ENCODE data around the gene TMEM202.
A peak's percentile ranks its signal among the peaks of the same experiment; 100 is the strongest.
"Not testable (repeated sequence)": the region's sequence is repeated elsewhere in the genome, so short reads cannot be mapped to it uniquely, and the experiment has no call there.

TMEM202 gene, protein sequence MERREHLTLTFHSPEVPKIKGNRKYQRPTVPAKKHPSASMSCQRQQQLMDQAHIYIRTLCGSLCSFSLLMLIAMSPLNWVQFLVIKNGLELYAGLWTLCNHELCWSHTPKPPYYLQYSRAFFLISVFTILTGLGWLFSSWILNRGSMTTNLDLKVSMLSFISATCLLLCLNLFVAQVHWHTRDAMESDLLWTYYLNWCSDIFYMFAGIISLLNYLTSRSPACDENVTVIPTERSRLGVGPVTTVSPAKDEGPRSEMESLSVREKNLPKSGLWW

DNA sequence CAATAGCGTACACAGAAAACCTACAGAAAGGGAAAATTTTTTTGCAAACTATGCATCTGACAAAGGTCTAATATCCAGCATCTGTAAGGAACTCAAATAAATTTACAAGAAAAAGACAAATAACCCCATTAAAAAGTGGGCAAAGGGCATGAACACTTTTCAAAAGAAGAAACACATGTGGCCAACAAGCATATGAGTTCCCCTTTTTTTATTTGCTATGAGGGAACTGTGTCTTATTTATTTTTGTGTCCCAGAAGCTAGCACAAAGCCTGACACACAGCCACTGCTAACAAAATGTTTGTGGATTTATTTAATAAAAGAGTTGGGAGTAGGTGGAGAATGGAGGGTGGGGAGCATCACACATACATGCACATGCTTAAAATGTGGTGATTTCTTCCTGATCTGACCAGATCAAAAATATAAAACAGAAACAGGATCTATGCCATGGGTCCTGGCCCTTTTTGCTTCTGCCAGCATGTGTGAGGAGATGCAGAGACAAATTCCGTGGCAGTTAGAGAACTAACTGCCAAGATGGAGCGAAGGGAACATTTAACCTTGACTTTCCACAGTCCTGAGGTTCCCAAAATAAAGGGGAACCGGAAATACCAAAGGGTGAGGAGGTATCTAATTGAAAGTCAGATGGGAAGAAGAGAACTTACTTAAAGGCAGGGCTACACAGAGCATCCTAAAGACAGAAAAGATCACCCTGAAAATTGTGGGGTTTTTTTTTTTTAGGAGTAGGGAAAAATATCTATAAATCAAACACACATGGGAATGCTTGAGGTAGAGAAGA is at the start of gene TMEM202:
Gene TMEM202 (plus strand): TSS at position 510 of the 793 bp plus-strand sequence. CDS start 22 bp downstream, at position 532.
- no peak for DNase-seq

DNA sequence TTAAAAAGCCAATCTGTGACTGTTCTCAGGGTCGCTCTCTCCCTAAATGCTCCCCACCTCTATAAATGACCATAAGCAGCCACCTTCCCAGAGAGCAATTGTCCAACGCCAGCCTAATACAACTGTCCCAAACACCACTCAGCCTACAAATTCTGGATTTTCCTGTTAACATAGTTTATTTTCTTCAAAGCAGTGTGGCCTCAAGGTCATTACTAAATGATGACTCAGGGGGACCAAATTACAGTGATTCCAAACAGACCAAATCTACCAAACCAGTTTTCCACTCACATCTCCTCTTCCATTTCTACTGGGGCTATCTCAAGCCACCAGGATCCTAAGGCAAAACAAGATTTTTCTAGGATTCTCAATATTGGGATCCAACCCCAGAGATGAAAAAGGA is 44.8 kb upstream of the TMEM202 start:
- DNase-seq: no peak

DNA sequence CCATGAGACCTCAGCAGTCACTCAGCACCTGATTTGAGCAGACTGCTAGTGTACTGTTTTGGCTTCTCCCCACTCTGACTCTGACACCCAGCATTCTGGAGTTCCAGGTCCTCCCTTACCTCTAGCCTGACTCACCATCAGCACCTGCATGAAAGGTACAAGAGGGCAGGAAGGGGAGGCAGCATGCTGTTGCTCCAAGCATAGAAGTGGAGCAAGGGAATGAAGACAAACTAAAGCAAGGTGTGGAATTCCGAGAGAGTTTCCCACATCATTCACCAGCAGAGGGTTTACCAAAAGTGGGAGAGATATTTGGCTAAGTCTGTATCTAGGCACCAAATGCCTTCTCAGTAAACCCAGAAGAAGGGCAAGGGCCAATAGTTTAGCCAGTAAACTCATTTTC is 43.6 kb upstream of the TMEM202 start:
- DNase-seq: no peak

DNA sequence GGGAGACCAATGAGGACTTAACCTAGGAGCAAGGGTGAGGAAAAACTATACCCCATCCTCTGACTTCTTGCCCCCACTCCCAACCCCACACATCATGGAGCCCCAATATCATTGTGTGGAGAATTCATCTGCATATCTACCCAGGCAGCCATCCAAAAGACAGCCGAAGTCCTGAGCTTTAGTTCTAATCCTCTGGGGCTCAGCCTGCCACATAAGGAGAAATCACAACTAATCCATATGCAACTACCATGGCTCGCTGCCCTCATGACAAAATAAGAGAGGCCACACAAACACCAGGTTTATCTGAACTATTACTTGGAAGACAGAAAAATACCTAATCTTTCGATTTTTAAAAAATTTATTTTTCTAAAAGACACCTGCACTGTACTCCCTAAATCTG is 40.0 kb upstream of the TMEM202 start:
- no peak for DNase-seq

DNA sequence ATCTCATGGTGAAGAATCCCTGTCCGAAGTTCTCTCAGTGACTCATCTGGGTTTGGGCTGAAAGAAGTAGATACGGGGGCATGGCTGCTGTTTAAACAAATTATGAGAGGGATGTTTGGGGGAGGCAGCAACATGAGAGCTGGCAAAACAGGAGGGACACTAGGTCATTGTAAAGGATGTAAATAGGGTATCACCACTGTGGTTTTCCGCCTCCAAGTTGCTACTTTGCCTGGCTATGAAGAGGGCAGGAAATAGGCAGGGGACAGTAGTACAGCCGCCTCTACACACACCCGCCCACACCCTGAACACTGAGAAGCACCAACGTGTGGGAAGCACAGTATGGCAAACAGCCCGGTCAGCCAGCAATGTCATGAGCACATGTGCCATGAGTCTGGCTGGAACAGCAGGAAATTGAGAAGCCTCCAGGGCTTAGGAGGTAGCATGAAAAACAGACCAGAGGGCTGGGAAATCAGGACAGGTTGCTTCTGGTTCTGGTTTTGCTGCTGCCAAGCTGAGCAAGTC is 39.4 kb upstream of the TMEM202 start:
- peak; percentile 39 for DNase-seq

DNA sequence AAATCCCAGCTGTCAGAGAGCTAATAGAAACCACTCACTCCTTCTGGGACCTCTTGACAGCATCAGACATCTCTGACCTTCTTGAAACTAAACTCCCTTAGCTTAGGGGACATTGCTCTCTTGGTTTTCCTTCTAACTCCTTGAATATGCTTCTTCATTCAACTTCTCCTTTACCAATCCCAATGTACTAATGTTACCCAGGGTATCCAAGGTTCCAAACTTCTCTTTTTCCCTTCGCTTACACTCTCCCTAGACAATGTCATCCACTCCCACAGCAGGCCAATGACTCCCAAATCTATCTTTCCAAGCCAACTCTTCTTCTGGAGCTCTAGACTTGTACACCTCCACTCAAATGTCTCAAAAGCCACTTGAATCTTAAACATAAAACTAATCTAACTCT is 36.9 kb upstream of the TMEM202 start:
- no peak for DNase-seq

DNA sequence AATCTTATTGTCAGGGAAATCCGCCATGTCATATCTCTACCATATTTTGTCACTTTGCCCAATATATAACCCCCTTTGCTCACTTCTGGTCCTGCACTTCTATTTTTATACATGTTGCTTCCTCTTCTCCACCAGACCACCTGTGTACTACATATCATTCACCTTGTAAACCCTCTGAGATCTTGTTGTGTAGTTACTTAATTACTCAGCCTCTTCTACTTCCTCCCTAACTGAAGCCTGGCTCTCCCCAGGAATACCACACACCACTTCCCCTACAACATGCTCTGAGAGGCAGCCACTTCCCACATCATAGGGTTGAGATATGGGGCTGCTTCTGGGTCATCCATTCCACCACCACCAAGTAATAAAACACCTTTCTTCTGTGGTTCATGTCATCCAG is 32.3 kb upstream of the TMEM202 start:
- DNase-seq: no peak

DNA sequence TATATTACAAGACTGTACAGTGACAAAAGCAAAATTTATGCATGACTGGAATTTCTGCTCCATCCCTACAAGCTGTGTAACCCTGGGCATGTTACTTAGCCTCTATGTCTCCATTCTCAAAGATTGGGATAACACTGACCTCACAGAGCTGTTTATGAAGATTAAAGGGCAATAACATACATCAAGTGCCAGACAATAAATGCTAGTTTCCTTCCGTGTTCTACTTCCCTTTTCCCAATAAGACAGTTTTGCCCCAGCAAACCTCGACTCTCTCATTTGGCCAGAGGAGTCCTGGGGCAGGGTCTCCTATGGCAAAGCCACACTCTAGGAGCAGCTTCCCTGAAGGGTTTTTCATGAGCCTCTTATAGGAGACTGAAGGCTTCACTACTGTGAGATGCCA is 29.8 kb upstream of the TMEM202 start:
- DNase-seq: no peak

DNA sequence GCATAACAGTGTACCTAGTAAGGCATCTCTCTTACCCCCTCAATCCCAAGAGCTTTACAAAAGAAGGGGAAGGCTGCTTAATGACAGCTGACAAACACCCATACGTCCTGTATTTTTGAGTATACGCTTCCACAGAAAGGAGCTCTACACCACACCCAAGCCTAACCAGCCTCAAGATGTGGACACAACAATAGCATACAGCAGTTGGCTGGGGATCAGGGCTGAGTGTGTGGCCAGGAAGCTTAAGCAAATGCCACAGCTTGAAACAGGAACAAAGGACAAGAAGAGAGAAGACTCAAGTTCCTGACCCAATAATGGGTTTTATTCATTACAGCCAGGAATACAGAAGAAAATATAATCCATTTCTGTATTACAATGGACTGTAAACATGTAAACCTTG is 29.2 kb upstream of the TMEM202 start:
- no peak for DNase-seq

DNA sequence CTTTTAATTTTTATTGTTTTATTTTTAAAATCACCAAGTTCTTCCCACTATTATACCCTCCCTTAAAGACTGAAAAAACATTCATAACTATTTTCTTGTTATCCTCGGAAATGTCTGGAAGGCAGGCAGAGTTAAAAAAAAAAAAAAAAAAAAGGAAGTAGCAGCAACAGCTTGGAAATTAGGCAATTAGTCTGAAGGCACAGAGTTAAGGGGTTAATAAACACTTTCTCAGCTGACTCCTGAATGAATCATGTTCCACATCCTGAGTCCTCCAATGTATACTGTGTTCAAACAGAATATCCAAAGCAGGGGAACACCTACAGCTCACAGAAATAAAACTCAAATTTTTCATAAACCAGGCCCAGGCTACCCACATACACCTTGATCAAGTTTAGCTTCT is 28.1 kb upstream of the TMEM202 start:
- no peak for DNase-seq

DNA sequence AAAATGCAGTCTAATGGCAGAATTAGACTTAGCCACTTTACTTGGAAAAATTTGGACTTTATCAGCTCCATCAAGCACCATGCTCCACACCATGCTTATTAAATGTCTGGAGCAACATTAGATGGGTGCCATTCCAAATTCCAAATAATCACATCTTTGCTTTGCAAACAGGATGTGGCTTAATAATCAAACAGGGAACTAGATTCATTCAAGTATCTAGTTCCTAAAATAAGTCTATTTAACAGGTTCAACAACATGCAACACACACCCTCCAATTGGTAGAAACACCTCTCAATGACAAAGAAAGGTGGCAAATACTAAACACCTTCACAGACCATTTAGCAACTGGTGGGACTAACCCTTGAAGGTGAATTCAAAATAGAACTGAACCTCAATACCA is 25.7 kb upstream of the TMEM202 start:
- no peak for DNase-seq

DNA sequence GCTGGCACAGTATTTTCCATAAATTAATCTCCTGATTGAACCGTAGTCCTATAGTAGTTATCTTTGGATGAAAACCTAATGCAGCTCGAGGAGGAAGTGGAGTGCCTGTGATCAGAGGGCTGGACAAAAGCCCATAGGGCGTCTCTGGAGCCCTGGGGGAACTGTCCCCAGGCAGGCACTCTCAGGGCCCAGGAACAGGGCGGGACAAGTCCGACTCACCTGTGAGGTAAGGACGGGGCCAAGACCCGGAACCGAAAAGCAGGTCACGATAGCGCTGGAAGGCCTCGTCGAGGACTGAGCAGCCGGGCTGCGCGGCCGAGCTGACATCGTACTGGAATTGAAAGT is 22.6 kb upstream of the TMEM202 start:
- DNase-seq: no peak

DNA sequence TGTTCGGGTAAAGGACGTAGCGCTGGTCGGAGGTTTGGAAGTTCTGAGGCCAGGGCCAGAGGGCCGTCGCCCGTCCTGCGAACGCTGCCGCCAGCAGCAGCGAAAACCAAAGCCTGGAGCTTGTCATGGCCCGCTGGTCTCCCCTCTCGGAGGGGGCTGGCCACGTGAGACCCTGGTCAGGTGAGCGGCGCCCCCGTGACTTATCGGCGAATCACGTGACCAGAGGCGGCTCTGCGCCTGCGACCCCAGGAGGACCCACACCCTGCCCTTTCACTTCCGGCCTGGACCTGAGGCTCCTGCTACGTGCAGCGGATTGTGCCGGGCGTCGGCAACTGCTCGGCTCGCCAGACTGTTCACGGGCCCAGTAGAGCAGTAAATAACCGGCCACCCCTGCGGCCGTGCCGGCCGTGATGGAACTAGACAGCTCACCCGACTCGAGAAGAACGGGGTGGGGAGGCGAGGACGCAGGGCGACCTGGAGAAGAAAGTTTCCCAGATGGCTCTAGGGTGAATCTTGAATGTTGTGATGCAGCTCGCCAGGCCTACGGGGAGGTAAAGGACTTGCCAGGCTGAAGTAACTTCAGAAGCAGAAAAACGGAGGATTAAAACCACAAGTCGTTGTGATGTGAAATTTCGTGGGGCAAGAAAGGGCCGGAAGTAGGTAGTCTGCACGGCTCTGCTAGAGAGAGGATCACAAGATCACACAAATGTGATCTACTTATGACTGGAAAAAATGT is 22.1 kb upstream of the TMEM202 start, which contains the start of gene HEXA:
Gene HEXA (minus strand): TSS at position 169 of the 736 bp plus-strand sequence. CDS start 42 bp downstream, at position 127.
- DNase-seq: peak; percentile 95

DNA sequence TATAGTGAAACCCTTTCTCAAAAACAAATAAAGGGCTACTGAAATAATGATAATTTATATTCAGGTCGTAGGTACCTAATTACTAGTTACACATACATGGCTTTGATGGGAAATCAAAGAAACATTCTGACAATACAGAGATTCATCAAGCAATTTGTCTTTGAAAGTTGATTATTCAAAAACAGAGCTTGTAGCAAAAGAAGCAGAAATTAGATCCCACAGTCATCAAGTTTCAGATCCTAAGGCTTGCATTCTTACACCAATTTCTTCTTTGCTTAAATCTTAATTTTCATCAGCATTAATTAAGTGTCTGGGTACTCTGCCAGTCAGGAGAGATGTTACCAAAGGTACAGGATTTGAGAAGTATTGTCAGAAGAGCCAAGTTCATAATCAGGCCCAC is 20.8 kb upstream of the TMEM202 start:
- DNase-seq: no peak

DNA sequence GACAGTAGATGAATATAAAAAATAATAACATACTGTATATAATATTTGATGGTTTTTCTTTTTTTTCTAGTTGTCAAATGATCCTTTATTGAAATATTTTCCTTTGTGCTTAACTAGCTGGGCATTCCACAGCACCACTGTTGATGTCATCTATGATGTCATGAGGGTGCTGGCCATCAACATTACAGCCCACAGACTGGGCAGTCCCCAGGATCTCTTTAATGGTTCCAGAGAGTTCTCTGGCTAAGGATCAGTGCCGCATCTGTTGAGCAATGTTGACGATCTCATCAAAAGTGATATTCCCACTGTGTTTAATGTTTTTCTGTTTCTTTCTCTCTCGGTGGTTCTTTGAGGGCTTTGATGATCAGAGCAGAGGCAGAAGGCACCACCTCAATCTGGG is 19.0 kb upstream of the TMEM202 start:
- not testable (repeated sequence) for DNase-seq

DNA sequence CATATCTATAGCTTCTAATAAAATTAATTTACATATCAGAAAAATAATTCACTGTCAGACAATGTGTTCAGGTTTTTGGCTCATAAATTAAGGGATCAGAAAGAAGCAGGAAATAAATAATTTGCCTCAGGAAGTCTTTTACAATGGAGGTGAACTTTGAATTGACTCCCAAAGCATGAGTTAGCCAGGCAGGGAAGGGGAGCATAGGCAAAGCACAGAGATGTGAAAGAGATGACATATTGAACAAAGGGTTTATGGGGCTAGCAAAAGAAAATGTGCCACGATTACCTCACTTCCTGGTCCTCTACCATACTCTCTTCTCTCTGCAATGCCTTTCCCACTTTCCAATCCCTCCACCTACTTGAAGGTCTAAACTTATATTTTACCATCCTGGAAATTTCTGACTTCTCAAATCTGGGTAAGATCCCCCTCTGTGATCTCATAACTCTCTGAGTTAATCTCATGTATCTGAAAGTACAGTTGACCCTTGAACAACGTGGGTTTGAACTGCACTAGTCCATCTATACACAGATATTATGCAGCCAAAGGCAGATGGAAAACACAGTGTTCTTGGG is 18.2 kb upstream of the TMEM202 start:
- DNase-seq: no peak

DNA sequence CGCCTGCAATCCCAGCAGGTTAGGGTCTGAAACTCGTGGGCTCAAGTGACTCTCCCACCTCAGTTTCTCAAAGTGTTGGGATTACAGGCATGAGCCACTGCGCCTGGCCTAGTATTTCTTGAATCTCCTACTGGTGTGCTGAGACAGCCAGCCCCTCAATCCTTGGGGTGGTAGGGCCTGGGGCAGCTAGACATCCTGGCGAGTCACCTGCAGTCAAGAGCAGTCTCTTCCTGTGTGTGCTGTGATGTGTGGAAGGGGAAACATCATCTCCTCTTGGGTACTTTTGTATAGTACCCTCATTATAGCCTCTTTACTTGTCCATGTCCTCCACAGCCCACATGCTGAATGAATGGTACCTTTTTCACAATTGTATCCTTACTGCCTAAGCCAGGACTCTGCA is 17.4 kb upstream of the TMEM202 start:
- no peak for DNase-seq

DNA sequence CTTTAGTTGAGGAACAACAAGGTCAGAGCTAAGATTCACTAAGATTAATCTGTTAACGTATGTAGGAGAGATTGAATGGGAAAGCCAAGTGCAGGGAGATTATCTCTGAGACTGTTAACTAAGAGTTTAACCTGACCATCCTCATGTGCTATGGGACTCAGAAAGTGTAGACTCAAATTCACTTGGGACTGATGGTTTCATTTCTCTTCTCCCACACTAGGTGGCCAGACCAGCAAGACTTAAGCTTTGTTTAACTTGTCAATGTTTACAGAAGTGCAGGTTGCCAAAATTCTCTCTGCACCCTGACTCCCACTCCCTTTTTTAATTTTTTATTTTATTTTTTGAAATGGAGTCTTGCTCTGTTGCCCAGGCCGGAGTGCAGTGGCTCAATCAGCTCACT is 16.0 kb upstream of the TMEM202 start:
- DNase-seq: no peak

DNA sequence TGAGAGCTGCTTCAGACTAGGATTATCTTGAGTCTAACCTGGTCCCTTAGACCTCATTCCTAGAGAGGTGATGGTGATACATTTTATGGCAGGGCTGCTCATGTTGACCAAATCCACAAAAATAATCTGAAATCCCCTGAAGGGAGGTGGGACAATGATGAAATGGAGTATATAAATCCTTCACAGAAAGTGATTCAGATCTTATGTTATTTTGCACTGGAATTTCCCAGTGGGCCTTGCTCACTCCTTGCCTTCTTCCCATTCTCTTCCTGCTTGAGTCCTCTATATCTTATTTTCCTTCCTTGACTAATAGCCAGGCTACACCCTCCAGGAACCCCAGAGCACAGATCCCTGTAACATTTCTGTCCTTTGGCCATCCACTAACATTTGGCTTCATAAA is 10.4 kb upstream of the TMEM202 start:
- DNase-seq: peak; percentile 3

DNA sequence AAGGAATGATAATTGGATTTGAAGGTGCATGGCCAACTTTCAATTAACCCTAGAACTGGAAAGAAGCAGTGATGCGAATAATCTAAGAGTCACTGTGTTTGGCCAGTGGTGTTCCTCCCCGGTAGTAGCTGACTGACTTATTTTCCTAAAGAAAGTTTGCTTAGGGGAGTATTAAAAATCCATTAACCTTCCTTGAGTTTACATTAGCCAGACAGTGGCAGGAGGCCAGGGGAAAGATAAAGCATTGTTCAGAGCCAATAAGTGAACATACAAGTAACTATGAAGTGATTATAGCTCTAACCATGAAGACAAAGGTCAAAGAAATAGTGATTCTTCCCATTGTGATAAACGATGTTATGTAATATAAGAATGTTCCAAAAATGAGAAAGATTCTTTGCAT is 8.9 kb upstream of the TMEM202 start:
- no peak for DNase-seq

DNA sequence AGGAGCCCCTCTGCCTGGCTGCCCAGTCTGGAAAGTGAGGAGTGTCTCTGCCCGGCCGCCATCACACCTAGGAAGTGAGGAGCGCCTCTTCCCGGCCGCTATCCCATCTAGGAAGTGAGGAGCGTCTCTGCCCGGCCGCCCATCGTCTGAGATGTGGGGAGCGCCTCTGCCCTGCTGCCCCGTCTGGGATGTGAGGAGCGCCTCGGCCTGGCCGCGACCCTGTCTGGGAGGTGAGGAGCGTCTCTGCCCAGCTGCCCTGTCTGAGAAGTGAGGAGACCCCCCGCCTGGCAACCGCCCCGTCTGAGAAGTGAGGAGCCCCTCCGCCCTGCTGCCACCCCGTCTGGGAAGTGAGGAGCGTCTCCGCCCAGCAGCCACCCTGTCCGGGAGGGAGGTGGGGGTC is 1.8 kb upstream of the TMEM202 start:
- not testable (repeated sequence) for DNase-seq

DNA sequence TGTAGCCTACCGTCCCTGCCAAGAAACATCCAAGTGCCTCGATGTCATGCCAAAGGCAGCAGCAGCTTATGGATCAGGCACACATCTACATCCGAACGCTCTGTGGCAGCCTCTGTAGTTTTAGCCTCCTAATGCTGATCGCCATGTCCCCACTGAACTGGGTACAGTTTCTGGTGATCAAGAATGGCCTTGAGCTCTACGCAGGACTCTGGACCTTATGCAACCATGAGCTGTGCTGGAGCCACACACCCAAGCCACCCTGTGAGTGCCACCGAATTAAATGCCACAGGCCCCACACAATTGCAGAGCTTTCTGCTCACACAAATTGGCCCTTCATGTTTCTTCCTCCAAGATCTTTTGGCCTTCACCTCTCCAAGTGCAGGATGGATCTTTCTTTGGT is 543 bp downstream of the TMEM202 start:
- DNase-seq: no peak

DNA sequence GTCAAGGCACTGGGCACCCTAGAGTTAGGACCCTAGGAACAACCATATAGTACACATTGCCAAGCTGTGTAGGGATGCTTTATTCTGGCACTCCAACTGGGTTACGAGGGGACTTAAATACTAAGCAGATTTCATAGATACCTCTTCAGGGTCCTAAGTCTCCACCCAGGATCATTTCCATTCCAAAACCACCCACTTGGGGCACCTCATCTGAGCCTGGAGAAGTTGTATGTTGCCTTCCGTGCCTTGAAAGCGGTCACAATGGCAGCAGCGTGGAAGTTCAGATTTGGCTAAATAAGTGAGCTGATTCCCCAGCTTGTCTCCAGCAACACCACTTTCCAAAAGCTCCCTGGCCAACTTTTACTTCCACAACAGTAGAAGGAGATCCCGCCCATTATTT is 4.6 kb downstream of the TMEM202 start:
- DNase-seq: no peak
